IPS-18c (cell line): ENCODE data around the gene PLEKHH2.

Experiments
- H3K4me3 ChIP-seq: 2 replicates; pipeline ENCODE4 v1.7.0; 2013; ENCODE audit warnings: low read depth, mild to moderate bottlenecking, low read length, moderate library complexity; ENCODE audit not compliant: insufficient read depth
- H3K9me3 ChIP-seq: one replicate; pipeline ENCODE4 v1.6.1; 2013; ENCODE audit warnings: mild to moderate bottlenecking, low read length, moderate library complexity; ENCODE audit not compliant: control insufficient read depth, insufficient read depth

The PLEKHH2 gene

GRCh38 chr2:43736637-43737036 is 99.6 kb downstream of the PLEKHH2 start:
- Histone ChIP-seq H3K9me3 (no peaks in the 10 kb centered on the region), H3K4me3 (no peak overlapping the region)

DNA sequence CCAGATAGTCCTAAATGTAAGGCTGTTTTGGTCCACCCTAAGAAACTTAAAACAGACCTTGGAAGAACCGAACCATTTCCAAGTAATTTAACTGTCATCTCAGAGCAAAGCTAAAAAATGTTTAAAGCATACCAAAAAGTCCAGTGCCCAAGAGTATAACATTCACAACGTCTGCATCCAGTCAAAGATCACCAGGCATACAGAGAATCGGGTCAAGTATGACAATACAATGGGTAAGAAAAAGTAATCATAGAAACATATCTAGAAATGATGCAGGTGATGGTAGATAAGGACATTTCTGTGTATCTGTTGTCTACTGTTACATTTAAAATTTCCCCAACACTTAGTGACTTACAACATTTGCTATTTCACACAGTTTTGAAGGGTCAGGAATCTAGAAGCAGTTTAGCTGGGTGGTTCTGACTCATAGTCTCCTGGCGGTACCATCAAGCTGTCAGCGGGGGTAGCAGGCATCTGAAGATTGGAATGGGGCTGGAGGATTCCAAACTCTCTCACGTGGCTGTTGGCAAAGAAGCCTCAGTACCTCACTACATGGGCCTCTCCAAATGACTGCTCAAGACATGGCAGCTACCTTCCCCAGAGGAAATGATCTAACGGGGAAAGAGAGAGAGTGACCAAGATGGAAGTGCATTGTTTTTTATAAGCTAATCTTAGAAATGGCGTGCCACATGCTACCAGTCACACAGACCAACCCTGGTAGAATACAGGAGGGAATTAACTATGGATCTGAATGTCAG is 100.2 kb downstream of the PLEKHH2 start:
- Histone ChIP-seq H3K9me3 (no peaks in the 10 kb centered on the region), H3K4me3 (no peak overlapping the region)

DNA sequence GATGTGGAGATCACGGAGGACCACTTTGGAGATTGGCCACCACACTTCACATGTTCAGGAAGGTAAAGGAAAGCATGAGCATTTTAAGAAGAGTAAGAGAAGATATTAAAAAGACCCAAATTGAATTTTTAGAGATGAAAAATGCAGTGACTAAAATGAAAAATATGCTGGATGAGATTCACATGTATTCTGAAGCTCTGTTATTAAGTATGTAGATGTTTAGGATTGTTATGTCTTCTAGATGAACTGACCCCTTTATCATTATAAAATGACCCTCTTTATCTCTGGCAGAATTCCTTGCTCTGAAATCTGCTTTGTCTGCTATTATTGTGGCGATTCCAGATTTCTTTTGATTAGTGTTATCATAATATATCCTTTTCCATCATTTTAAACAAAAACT is 100.8 kb downstream of the PLEKHH2 start:
- Histone ChIP-seq H3K4me3 (no peak overlapping the region), H3K9me3 (no peaks in the 10 kb centered on the region)

DNA sequence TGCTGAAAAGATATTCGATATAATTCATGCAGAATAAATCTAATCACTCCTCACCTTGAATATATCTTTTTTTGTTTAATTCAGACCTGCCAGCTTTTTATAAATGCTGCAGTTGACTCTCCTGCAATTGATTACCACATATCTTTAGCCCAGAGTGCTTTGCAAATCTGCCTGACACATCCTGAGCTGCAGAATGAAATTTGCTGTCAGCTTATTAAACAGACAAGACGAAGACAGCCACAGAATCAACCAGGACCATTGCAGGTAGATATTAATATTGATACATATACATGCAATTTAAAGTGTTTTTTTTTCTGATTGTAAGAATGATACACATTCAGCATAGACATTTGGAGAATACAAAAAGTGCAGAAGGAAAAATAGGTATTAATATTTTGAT is 101.2 kb downstream of the PLEKHH2 start:
- no peaks in the 10 kb centered on the region for H3K9me3 ChIP-seq

DNA sequence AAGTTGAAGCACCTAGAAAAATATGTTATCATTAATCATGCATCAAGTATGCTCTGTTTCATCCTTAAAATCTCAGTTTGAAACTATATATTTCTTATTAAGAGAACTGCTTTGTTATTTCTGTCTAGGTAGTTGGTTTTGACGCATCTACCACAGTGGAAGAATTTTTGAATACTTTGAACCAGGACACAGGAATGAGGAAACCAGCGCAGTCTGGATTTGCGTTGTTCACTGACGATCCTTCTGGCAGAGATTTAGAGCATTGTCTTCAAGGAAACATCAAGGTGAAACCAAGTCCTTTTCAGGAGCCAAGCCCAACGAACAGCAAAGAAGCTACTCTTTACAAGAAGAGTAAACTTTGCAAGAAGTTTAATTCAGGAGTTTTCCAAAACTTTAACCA is 106.6 kb downstream of the PLEKHH2 start:
- H3K4me3 ChIP-seq, result no peak overlapping the region
- H3K9me3 ChIP-seq, result peaks cover 2% of the 10 kb centered on the region

More for the DNA sequence above, 101.2 kb downstream of the PLEKHH2 start:
- H3K4me3 ChIP-seq, result no peak overlapping the region

DNA sequence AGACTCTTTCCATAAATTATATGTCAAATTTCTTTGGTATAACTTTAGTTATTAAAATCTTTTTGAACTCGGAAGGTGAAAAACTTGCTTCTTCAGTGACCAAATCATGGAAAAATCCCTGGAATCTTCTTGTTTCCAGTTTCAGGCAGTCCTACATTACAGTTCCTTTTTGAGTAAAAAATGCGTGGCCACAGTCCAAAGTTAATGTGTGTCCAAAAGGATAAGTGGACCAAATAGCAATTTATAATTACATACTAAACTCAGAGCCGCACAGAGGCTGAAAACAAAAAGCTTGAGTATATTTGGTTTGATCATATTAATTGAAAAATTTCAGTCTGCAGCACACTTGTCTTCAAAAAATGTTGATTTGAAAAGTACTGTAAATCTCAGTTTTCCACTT is 108.4 kb downstream of the PLEKHH2 start:
- Histone ChIP-seq H3K9me3 (peaks cover 2% of the 10 kb centered on the region), H3K4me3 (no peak overlapping the region)

DNA sequence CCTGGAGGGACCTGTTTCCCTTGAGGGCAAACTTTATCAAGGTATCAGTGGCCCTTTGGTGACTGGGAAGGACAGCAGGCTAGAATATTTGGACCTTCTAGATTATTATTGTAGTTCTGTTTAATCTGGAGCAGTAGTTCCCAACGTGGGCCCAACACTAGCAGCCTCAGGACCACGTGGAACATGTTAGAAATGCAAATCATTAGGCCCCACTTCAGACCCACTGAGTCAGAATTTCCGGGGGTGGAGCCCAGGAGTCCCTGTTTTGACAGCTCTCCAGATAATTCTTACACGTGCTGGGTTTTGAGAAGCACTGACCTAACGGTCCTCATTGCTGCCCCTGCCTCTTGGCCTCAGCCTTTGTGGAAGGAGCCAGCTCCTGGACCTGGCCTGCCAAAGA is 111.3 kb downstream of the PLEKHH2 start:
- Histone ChIP-seq H3K4me3 (no peak overlapping the region), H3K9me3 (peaks cover 2% of the 10 kb centered on the region)

GRCh38 chr2:43749583-43749982 is 112.5 kb downstream of the PLEKHH2 start:
- no peak overlapping the region for H3K4me3 ChIP-seq
- peaks cover 2% of the 10 kb centered on the region for H3K9me3 ChIP-seq

GRCh38 chr2:43751476-43751990 is 114.5 kb downstream of the PLEKHH2 start:
- peaks cover under 1% of the 10 kb centered on the region for H3K9me3 ChIP-seq
- H3K4me3 ChIP-seq, result no peak overlapping the region

- H3K4me3 ChIP-seq, result no peak overlapping the region
- no peaks in the 10 kb centered on the region for H3K9me3 ChIP-seq
These were observed 115.2 kb downstream of the PLEKHH2 start for GRCh38 chr2:43752302-43752701.

GRCh38 chr2:43754180-43754579 is 117.1 kb downstream of the PLEKHH2 start:
- H3K4me3 ChIP-seq, result no peak overlapping the region
- H3K9me3 ChIP-seq, result no peaks in the 10 kb centered on the region

DNA sequence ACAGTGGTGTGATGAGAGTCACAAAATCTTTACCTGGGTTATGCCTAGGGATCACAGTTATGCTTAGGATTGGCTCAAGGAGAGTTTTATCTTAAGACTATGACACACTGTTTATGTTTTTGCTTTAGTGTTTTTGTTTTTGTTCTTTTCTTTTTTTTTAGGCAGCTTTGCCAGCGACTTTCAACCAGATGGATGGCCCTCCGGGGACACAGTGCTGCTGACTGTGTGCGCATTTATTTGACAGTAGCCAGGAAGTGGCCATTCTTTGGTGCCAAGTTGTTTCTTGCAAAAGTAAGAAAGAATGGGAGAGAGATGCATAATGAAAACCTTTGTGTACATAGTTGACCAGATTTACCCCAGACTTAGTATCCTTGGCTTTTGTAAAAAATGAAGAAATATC is 121.7 kb downstream of the PLEKHH2 start:
- H3K4me3 ChIP-seq, result no peak overlapping the region
- H3K9me3 ChIP-seq, result no peaks in the 10 kb centered on the region

DNA sequence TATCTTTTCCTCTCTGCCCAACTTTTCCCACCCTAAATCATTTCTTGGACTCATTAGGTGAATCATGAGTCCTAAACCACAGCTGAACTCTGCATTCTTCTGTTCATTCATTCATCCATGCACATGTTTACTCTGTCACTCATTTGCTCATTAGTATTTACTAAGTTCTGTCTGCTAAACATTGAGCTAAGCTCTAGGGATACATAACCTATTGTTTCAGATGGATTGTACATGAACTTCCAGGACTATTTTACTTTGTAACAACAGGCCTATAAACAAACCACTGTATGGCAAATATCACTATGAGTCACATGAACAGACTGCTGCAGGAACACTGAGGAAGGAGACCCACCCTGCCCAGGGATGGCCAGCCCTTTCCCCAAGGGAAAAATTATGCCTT is 122.1 kb downstream of the PLEKHH2 start:
- H3K9me3 ChIP-seq, result no peaks in the 10 kb centered on the region

DNA sequence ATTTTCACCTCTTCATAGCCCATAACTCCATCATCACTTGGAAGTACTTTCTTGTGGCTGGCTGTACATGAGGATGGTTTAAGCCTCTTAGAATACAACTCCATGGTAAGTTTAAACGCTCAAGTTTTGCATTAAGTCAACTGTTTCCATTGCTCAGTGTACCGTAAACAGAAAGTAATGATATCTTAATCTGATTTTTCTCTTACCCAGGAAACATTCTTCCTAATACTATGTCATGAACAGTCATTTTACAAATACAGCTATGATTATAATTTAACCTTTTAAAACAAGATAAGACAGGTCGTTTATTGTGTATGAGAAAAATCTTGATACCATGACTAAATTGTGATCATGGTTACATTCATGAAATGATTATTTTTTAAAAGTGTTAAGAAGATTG is 125.2 kb downstream of the PLEKHH2 start:
- no peaks in the 10 kb centered on the region for H3K9me3 ChIP-seq
- no peak overlapping the region for H3K4me3 ChIP-seq

More for the DNA sequence above, 122.1 kb downstream of the PLEKHH2 start:
- no peak overlapping the region for H3K4me3 ChIP-seq

GRCh38 chr2:43763091-43763490 is 126.0 kb downstream of the PLEKHH2 start:
- no peaks in the 10 kb centered on the region for H3K9me3 ChIP-seq
- H3K4me3 ChIP-seq, result no peak overlapping the region

DNA sequence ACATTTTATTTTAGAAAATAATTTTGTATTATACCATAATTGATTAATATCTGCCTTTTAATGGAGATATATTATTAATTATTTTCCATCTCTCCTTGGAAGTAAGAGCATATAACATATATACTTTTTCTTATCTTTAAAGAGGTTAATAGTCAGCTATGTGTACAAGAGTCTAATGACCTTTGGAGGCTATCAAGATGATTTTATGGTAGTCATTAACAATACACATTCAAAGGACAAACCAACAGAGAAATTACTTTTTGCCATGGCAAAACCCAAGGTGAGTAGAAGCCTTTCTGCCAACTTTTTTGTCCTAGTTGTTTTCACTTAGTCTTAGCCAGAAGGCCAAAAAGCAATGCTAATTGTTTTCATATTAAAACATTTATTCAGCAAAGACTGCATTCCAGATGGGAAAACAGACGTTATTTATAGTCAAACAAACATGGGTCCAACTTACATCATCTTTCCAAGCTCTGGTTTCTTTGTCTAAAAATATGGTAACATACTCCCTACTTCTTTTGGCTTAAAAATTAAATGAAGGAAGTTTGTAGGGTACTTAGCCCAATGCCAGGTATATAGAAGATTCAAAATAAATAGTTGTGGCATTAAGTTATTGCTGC is 127.1 kb downstream of the PLEKHH2 start:
- H3K4me3 ChIP-seq, result no peak overlapping the region
- H3K9me3 ChIP-seq, result peaks cover 2% of the 10 kb centered on the region

- peaks cover 2% of the 10 kb centered on the region for H3K9me3 ChIP-seq
- no peak overlapping the region for H3K4me3 ChIP-seq
These were observed 128.9 kb downstream of the PLEKHH2 start for GRCh38 chr2:43766006-43766405.

- H3K9me3 ChIP-seq, result no peaks in the 10 kb centered on the region
- H3K4me3 ChIP-seq, result peak within 1 kb of the TSS; percentile 76
These were observed 137.0 kb downstream of the PLEKHH2 start, which contains the start of gene DYNC2LI1 for GRCh38 chr2:43773876-43774613. Gene DYNC2LI1 (plus strand): TSS chr2:43774039. CDS start chr2:43774139, 100 bp downstream.
